HG02870 (cell line): ENCODE measurements around the gene VASH1.

Source experiments
- ATAC-seq: cut with Tn5 transposase; IDR thresholded peaks from one replicate; pipeline ENCODE4 v1.9.1; 2021; ENCODE audit warnings: mild to moderate bottlenecking, moderate library complexity; ENCODE audit not compliant: unreplicated experiment

Gene VASH1

DNA sequence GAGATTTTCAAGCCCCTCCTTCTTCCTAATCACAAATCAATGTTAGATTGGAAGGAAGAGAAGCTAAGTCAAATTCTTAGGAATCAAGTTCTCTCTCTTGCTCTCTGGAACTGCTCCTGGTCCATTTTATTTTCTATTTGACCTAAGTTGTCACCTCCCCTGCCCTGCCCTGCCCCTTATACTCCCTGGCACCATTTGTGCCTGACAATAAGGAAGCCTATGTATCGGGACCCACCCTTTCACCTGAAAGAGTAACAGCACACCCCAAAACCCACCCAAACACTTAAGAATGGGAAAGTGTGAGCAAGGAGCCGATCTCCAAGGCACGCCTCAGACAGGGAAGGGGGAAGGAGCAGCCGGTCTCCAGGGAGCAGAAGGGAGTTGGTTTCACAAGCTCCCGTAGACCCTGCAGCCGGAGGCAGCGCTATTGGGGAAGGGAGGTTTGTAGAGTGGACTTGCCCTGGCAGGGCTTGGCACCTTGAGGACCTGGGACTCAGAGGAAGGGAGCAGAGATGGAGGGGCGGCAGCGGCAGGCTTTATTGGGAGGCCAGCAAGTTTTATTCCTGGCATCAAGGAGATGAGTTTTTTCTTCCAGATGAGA, 66.5 kb downstream of the VASH1 start:
- no peak for ATAC-seq

DNA sequence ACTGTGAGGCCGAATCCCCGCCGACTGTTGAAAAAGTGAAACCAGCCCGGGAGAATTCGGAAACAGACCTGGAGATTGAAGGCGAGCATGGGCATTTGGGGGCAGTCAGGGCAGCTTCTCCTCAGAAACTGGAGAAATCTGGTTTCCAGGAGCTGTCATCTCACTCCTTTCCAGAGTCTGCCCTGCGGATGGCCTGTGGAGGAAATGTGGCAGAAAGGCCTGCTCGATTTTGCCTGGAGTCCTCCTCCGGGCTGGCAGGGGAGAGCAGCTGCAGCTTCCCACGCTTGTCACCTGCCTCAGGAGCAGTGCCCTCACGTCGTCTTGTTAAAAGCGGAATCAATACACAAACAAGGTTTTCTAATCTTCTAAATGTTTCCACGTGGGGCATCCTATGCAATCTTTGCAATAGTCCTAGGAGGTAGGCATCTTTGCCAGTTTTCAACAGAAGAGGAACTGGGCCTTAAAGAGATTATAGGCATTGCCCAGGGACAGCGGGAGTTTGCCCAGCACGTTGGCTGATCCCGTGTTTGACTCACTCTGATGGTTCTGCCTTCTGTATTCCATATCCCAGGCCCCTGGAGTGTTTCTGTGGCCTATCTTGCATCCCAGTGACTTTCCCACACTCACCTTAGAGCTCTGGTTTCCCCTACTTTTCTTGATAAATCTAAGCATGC, 67.2 kb downstream of the VASH1 start:
- no peak for ATAC-seq

DNA sequence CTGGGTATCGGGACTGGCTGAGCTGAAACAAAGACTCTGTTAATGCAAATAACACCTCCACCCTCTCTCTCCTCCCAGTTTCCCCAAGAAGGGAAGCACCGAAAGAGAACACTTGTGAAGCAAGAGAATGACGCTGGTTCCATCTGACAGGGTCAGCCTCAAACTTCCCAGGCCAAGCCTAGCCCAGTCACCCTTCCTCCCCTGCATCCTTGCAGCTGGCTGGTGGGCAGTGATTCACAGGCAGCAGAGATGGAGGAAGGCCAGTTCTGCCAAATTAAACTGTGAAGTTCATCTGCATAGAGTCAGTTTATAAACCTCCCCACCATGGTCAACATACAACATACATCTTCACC, 67.7 kb downstream of the VASH1 start:
- ATAC-seq, result no peak

DNA sequence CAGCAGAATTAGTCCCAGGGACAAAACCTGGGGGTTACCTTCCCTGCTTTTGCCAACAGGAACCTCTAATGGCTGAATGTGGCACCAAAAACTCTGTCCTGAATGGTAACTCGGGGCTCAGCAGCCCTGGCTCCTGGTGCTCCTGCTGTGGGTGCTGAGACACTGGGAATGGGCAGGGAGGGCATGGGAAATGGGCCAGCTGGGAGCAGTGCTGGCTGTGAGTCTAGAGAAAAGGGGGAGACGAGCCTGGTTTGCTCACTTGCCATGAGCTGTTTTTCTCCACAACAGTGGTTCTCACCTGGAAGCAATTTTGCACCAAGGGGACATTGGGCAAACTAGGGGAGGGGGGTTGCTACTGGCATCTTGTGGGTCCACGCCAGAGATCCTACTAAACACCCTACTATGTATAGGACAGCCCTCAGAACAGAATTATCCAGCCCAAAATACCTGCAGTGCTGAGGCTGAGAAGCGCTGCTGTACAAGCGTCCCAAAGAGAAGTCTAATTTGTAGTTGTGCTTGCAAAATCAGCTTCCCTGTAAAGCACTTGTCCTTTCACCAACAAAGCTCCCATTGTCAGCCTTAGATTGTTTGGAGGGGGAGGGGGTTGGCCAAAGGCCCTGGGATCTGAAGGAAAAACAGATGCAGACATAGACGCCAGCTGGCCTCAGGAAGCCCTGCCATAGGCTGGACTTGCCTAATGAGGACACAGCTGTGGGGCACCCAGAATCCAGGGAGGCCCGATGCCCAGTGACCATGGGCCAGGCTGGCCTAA, 68.6 kb downstream of the VASH1 start:
- ATAC-seq, result no peak

DNA sequence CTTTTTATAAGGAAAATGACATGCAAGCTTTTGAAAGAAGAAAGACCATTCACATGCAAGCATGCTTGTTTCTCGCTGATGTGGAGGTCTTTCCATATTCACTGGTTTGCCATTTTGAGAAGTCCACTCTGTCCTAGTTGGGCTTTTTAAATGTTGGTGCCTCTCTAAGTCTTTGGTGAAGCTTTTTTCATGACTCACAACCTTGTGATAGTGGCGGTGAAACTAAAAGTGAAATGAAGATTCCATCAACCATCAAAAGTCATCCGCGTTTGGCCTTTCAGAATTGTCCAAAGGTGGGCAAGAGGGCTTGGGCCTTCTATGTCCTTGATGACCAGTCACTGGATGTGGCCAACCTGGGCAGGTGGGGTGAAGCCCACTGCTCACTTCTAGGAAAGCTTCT, 69.3 kb downstream of the VASH1 start:
- no peak for ATAC-seq

DNA sequence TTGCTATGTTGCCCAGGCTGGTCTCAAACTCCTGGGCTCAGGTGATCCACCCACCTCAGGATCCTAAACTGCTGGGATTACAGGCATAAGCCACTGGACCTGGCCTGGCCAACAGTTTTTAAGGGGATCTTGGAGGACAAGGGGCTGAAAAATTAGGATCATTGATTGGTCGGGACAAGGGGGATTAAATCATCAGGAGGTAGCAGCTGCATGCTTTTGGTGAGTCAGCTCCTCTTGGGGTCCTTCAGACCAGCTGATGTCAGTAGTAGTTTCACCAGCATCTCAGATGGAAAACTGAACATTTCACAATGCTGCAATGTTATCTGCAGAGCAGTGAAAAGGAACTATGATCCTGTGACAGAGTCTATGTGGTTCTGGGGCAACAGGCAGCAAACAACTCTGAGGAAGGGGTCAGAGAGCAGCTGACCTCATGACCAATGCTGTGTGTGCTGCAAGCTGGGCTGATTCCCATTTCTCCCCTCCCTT, 71.3 kb downstream of the VASH1 start:
- no peak for ATAC-seq
